ENCODE data around the gene ATRNL1.
A peak's percentile ranks its signal among the peaks of the same experiment; 100 is the strongest.
"Not testable (repeated sequence)": the region's sequence is repeated elsewhere in the genome, so short reads cannot be mapped to it uniquely, and the experiment has no call there.

ATRNL1 gene

GRCh38 chr10:115432188-115432819, 339.1 kb downstream of the ATRNL1 start:
- no peak for DNase-seq

- no peak for DNase-seq
Observed at GRCh38 chr10:115436999-115437398, 343.8 kb downstream of the ATRNL1 start.

DNA sequence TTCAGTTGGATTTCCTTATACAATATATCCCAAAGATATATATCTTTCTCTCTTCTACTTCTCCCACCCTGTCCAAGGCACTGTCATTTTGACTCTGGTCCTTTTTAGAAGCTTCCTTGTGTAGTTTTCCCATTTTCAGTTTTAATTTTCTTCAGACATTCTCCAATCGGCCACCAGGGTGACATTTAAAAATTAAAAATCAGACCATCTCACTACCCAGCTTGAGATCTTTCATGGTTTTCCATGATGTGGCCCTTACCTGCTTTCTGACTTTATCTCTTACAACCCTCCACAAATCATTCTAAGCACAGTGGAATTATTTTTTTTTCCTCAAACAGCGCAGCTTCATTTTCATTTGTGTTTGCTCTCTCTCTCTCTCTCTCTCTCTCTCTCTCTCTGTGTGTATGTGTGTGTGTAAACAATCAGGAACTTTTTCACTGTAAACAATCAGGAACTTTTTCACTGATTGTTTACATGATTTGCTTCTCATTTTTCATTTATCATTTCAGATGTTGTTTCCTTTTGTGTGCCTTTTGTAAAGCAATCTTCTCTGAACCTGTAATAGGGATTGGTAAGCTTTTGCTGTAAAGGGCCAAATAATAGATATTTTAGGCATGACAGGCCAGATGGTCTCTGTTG, 348.9 kb downstream of the ATRNL1 start:
- DNase-seq, result no peak

- no peak for DNase-seq
Observed at GRCh38 chr10:115456812-115457211, 363.6 kb downstream of the ATRNL1 start.

GRCh38 chr10:115483294-115483693, 390.1 kb downstream of the ATRNL1 start:
- no peak for DNase-seq

DNA sequence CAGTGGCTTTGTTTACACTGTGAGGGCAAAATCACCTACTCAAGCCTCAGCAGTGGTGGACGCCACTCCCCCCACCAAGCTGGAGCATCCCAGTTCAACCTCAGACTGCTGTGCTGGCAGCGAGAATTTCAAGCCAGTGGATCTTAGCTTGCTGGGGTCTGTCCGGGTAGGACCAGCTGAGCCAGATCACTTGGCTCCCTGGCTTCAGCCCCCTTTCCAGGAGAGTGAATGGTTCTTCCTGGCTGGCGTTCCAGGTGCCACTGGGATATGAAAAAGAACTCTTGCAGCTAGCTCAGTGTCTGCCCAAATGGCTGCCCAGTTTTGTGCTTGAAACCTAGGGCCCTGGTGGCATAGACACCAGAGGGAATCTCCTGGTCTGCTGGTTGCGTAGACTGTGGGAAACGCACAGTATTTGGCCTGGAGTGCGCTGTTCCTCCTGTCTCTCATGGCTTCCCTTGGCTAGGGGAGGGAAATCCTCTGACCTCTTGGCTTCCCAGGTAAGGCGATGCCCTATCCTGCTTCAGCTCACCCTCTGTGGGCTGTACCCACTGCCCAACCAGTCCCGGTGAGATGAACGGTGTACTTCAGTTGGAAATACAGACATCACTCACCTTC, 398.5 kb downstream of the ATRNL1 start:
- no peak for DNase-seq

DNA sequence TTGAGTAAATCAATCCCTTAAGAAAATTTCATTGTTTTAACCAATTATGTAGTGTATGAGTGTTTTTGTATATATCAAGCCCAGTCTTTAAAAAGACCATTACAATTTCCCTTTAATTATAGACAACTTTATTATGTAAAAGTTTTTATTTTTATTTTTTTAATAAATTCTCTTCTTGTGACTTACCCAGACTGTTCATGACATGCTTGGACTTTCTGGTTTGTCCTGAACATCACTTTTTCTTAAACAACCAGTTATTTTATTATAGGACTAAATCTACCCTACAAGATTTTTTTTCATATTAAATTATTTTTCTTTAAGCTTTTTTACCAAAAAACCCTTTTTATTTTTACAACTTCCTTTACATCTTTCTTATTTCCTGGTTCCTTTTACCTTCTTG, 410.4 kb downstream of the ATRNL1 start:
- no peak for DNase-seq

- DNase-seq, result no peak
Observed at GRCh38 chr10:115514895-115515294, 421.7 kb downstream of the ATRNL1 start.

- DNase-seq, result peak; percentile 1
Observed at GRCh38 chr10:115525141-115525540, 432.0 kb downstream of the ATRNL1 start.

DNA sequence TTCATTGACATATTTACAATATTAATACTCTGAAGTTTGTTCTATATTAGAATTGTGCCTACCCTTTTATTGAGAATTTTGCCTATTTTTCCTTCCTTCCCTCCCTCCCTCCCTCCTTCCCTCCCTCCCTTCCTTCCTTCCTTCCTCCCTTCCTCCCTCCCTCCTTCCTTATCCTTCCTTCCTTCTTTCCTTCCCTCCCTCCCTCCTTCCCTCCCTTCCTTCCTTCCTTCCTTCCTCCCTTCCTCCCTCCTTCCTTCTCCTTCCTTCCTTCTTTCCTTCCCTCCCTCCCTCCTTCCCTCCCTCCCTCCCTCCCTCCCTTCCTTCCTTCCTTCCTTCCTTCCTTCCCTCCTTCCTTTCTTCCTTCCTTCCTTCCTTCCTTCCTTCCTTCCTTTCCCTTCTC, 434.5 kb downstream of the ATRNL1 start:
- not testable (repeated sequence) for DNase-seq

- DNase-seq, result not testable (repeated sequence)
Observed at GRCh38 chr10:115536401-115536800, 443.2 kb downstream of the ATRNL1 start.

GRCh38 chr10:115539142-115539762, 446.1 kb downstream of the ATRNL1 start:
- DNase-seq, result no peak

- no peak for DNase-seq
Observed at GRCh38 chr10:115555887-115556402, 462.8 kb downstream of the ATRNL1 start.

GRCh38 chr10:115558252-115558651, 465.1 kb downstream of the ATRNL1 start:
- DNase-seq, result no peak

DNA sequence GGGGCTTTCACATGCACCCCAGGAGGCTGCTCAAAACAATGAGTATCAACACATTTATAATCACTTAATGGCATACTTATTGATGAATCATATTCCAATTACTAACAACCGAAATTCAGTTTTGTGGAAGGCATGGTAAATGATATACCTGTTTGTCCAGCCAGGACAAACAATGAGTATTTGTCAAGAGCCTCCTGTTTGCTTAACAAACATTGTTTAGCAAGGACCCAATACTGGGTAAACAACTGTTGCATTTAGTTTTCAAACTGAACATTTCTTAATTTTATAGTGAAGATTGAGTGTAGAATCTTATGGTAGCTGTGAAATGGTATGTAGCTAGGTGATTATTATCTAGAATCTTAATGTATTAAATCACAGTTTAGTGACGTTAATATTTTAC, 473.7 kb downstream of the ATRNL1 start:
- DNase-seq, result no peak

GRCh38 chr10:115572740-115573455, 479.7 kb downstream of the ATRNL1 start:
- no peak for DNase-seq

DNA sequence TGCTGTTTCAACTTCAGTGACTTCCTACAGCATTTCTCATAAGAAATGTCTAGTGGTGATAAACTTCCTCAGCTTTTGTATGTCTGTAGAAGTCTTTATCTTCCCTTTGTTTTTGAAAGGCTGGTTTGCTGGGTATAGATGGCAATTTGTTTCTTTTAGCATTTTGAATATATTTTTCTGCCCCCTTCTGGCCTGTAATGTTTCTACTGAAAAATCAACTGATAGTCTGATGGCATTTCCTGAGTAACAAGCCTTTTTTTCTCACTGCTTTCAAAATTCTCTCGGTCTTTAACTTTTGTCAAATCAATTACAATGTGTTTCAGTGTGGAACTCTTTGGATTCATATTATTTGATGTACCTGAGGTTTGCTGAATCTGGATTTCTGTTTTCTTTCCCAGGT, 487.1 kb downstream of the ATRNL1 start:
- no peak for DNase-seq

DNA sequence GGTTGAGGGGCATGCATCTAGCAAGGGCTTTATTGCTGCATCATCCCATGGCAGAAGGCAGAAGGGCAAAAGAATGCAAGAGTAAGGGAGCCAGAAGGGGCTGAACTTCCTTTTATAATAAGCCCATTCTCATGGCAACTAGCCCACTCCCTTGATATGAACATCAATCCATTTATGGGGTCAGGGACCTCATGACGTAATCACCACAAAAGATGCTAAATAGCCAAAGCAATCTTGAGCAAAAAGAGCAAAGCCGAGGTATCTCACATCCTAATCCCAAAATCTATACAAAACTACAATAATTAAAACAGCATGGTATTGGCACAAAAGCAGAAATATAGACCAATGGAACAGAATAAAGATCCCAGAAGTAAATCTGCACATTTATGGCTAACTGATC, 499.9 kb downstream of the ATRNL1 start:
- no peak for DNase-seq

GRCh38 chr10:115604627-115605026, 511.5 kb downstream of the ATRNL1 start:
- no peak for DNase-seq

GRCh38 chr10:115606086-115606485, 512.9 kb downstream of the ATRNL1 start:
- no peak for DNase-seq

DNA sequence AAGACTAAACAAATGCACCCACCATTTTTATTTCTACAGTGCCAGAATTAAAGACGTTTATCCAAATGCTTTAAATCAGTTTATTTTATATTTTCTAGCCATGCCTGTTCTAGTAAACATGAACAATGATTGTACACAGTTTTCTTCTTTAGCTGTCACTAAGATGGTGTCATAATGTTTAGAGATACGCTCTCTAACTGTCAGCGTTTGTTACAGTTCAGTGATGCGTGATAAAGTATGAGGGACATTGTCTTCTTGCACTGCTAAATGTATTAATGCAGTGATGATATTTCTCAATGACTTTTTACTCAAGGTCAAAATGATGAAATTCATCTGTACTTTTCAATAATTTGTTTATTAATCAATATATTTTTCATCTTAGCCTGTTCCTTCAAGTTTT, 513.6 kb downstream of the ATRNL1 start:
- DNase-seq, result no peak

GRCh38 chr10:115624448-115624847, 531.3 kb downstream of the ATRNL1 start:
- DNase-seq, result no peak

GRCh38 chr10:115628616-115629015, 535.5 kb downstream of the ATRNL1 start:
- no peak for DNase-seq
